ENCODE results near the gene CFDP1.

Gene CFDP1

GRCh38 chr16:75372236-75372856 lies 61.0 kb downstream of the CFDP1 start:
- DNase-seq (ENCODE audit: low read depth in 2 of 2): no peak

- DNase-seq (ENCODE audit: low read depth in 2 of 2): no peak
Observed at GRCh38 chr16:75371171-75371570, 62.1 kb downstream of the CFDP1 start.

- DNase-seq (ENCODE audit: low read depth in 2 of 2): no peak
Observed at GRCh38 chr16:75364286-75364791, 69.0 kb downstream of the CFDP1 start.

GRCh38 chr16:75362846-75363245 lies 70.5 kb downstream of the CFDP1 start:
- no peak for DNase-seq (ENCODE audit: low read depth in 2 of 2)

GRCh38 chr16:75361936-75362335 lies 71.4 kb downstream of the CFDP1 start:
- no peak for DNase-seq (ENCODE audit: low read depth in 2 of 2)

GRCh38 chr16:75354170-75354569 lies 79.1 kb downstream of the CFDP1 start:
- no peak for DNase-seq (ENCODE audit: low read depth in 2 of 2)

- no peak for DNase-seq (ENCODE audit: low read depth in 2 of 2)
Observed at GRCh38 chr16:75351183-75351582, 82.1 kb downstream of the CFDP1 start.

- DNase-seq (ENCODE audit: low read depth in 2 of 2): no peak
Observed at GRCh38 chr16:75345711-75346110, 87.6 kb downstream of the CFDP1 start.

- no peak for DNase-seq (ENCODE audit: low read depth in 2 of 2)
Observed at GRCh38 chr16:75343941-75344340, 89.4 kb downstream of the CFDP1 start.

- DNase-seq (ENCODE audit: low read depth in 2 of 2): no peak
Observed at GRCh38 chr16:75343286-75343685, 90.0 kb downstream of the CFDP1 start.

- no peak for DNase-seq (ENCODE audit: low read depth in 2 of 2)
Observed at GRCh38 chr16:75342308-75342811, 90.9 kb downstream of the CFDP1 start.

GRCh38 chr16:75341564-75342307 lies 91.6 kb downstream of the CFDP1 start:
- DNase-seq (ENCODE audit: low read depth in 2 of 2): no peak

GRCh38 chr16:75340741-75341491 lies 92.4 kb downstream of the CFDP1 start:
- DNase-seq (ENCODE audit: low read depth in 2 of 2): no peak

GRCh38 chr16:75337430-75337829 lies 95.9 kb downstream of the CFDP1 start:
- DNase-seq (ENCODE audit: low read depth in 2 of 2): no peak

- DNase-seq (ENCODE audit: low read depth in 2 of 2): no peak
Observed at GRCh38 chr16:75336521-75336920, 96.8 kb downstream of the CFDP1 start.

GRCh38 chr16:75333721-75334163 lies 99.6 kb downstream of the CFDP1 start:
- no peak for DNase-seq (ENCODE audit: low read depth in 2 of 2)

- no peak for DNase-seq (ENCODE audit: low read depth in 2 of 2)
Observed at GRCh38 chr16:75329943-75330342, 103.4 kb downstream of the CFDP1 start.

GRCh38 chr16:75326333-75326732 lies 107.0 kb downstream of the CFDP1 start:
- no peak for DNase-seq (ENCODE audit: low read depth in 2 of 2)

- no peak for DNase-seq (ENCODE audit: low read depth in 2 of 2)
Observed at GRCh38 chr16:75323933-75324332, 109.4 kb downstream of the CFDP1 start.

GRCh38 chr16:75323198-75323597 lies 110.1 kb downstream of the CFDP1 start:
- DNase-seq (ENCODE audit: low read depth in 2 of 2): no peak

- no peak for DNase-seq (ENCODE audit: low read depth in 2 of 2)
Observed at GRCh38 chr16:75322740-75323139, 110.6 kb downstream of the CFDP1 start.

- no peak for DNase-seq (ENCODE audit: low read depth in 2 of 2)
Observed at GRCh38 chr16:75320435-75320834, 112.9 kb downstream of the CFDP1 start.
